Stimulated activated CD8-positive, alpha-beta memory T cell treated with anti-CD3 and anti-CD28 coated beads, Interleukin-2, amount 100 ng/mL, for 1 hour (primary cell): ENCODE data around the gene MDFIC.

ENCODE experiments used
- DNase-seq, 2 donors: peaks; one replicate each; pipeline ENCODE4 v3.0.0-alpha.2; 2020; ENCODE audit warnings: low read depth in 2 of 2

MDFIC gene

GRCh38 chr7:115040057-115040456 lies 118.2 kb downstream of the MDFIC start:
- DNase-seq, result no peak

- DNase-seq, result no peak
These were observed 118.6 kb downstream of the MDFIC start for GRCh38 chr7:115040495-115040894.

GRCh38 chr7:115042596-115042995 lies 120.7 kb downstream of the MDFIC start:
- DNase-seq, result no peak

GRCh38 chr7:115043605-115044004 lies 121.7 kb downstream of the MDFIC start:
- no peak for DNase-seq

GRCh38 chr7:115044224-115044623 lies 122.3 kb downstream of the MDFIC start:
- DNase-seq, result no peak

- DNase-seq, result no peak
These were observed 126.2 kb downstream of the MDFIC start for GRCh38 chr7:115047958-115048720.

GRCh38 chr7:115052706-115053105 lies 130.8 kb downstream of the MDFIC start:
- no peak for DNase-seq

- no peak for DNase-seq
These were observed 132.7 kb downstream of the MDFIC start for GRCh38 chr7:115054478-115055065.

- DNase-seq, result no peak
These were observed 134.1 kb downstream of the MDFIC start for GRCh38 chr7:115056019-115056418.

GRCh38 chr7:115058726-115059125 lies 136.8 kb downstream of the MDFIC start:
- no peak for DNase-seq

- no peak for DNase-seq
These were observed 137.4 kb downstream of the MDFIC start for GRCh38 chr7:115059321-115059720.

GRCh38 chr7:115060095-115060870 lies 138.4 kb downstream of the MDFIC start:
- DNase-seq, result no peak

- no peak for DNase-seq
These were observed 144.2 kb downstream of the MDFIC start for GRCh38 chr7:115066050-115066449.

GRCh38 chr7:115066634-115067033 lies 144.7 kb downstream of the MDFIC start:
- no peak for DNase-seq

GRCh38 chr7:115068220-115068619 lies 146.3 kb downstream of the MDFIC start:
- DNase-seq, result no peak
